ENCODE measurements around the gene HOGA1. TPM values are rescaled to one million over a fixed set of nuclear protein-coding genes. Genes with fewer than 3 reads are reported as not detected.

Gene HOGA1
- total and polyA plus RNA-seq, 2 of the 13 experiments (the other 11 are each of a cell fraction or from before 2014, with no cell fraction given): 7.6 to 19.5 TPM

DNA sequence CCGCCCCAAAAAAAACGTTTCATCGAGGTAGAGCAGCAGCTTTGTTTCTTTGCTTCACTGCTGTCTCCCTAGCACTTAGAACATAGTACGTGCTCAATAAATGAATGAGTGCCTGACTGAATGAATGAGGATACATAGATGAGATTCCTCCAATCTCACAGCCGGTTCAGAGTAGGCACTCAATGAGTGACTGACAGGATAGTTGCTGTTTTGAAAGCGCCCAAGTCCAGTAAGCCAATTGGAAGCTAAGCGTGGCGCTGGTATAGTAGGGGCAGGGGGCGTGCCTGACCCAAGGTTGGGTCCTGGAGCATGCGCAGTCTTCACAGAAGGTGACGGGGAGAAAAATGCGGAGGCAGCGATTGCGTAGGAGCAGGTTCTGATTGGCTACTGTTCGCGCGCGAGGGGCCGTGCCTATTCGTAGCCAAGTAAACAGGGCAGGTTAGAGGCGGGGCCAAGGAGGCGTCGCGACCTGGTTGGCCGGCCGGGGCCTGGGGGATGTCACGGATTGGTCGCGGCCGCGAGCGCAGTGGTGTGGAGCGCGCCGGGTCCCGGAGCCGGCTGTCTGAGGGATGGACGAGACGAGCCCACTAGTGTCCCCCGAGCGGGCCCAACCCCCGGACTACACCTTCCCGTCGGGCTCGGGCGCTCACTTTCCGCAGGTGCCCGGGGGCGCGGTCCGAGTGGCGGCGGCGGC lies 56.1 kb downstream of the HOGA1 start, which contains the start of gene PI4K2A (continued):
- no peak for TF ChIP-seq SNAI1 (CRISPR knock-in tag; IDR thresholded peaks at IDR 0.05; ENCODE audit: borderline replicate concordance)
- TF ChIP-seq, protein P1, sequence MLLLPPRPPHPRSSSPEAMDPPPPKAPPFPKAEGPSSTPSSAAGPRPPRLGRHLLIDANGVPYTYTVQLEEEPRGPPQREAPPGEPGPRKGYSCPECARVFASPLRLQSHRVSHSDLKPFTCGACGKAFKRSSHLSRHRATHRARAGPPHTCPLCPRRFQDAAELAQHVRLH (CRISPR knock-in tag; IDR thresholded peaks at IDR 0.05; ENCODE audit: borderline replicate concordance, low read depth): peak; percentile 40; the same call in 1 of the 2 replicates
- no peak for TF ChIP-seq CENPX (CRISPR knock-in tag; IDR thresholded peaks at IDR 0.05)
- TF ChIP-seq ZNF598 (CRISPR knock-in tag; IDR thresholded peaks at IDR 0.05; ENCODE audit: borderline replicate concordance): 0 out of 2 replicates have a peak, but pooled peaks have one; percentile 25
- TF ChIP-seq MTF2 (CRISPR knock-in tag; IDR thresholded peaks at IDR 0.05; ENCODE audit: borderline replicate concordance): no peak
- no peak for TF ChIP-seq ZNF564 (CRISPR knock-in tag; IDR thresholded peaks at IDR 0.05)
- TF ChIP-seq, protein P2, sequence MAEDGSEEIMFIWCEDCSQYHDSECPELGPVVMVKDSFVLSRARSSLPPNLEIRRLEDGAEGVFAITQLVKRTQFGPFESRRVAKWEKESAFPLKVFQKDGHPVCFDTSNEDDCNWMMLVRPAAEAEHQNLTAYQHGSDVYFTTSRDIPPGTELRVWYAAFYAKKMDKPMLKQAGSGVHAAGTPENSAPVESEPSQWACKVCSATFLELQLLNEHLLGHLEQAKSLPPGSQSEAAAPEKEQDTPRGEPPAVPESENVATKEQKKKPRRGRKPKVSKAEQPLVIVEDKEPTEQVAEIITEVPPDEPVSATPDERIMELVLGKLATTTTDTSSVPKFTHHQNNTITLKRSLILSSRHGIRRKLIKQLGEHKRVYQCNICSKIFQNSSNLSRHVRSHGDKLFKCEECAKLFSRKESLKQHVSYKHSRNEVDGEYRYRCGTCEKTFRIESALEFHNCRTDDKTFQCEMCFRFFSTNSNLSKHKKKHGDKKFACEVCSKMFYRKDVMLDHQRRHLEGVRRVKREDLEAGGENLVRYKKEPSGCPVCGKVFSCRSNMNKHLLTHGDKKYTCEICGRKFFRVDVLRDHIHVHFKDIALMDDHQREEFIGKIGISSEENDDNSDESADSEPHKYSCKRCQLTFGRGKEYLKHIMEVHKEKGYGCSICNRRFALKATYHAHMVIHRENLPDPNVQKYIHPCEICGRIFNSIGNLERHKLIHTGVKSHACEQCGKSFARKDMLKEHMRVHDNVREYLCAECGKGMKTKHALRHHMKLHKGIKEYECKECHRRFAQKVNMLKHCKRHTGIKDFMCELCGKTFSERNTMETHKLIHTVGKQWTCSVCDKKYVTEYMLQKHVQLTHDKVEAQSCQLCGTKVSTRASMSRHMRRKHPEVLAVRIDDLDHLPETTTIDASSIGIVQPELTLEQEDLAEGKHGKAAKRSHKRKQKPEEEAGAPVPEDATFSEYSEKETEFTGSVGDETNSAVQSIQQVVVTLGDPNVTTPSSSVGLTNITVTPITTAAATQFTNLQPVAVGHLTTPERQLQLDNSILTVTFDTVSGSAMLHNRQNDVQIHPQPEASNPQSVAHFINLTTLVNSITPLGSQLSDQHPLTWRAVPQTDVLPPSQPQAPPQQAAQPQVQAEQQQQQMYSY (CRISPR knock-in tag; IDR thresholded peaks at IDR 0.05): no peak
- no peak for TF ChIP-seq CHD2 (IDR thresholded peaks at IDR 0.05; ENCODE audit: low read depth, low read length)
- TF ChIP-seq, protein P3, sequence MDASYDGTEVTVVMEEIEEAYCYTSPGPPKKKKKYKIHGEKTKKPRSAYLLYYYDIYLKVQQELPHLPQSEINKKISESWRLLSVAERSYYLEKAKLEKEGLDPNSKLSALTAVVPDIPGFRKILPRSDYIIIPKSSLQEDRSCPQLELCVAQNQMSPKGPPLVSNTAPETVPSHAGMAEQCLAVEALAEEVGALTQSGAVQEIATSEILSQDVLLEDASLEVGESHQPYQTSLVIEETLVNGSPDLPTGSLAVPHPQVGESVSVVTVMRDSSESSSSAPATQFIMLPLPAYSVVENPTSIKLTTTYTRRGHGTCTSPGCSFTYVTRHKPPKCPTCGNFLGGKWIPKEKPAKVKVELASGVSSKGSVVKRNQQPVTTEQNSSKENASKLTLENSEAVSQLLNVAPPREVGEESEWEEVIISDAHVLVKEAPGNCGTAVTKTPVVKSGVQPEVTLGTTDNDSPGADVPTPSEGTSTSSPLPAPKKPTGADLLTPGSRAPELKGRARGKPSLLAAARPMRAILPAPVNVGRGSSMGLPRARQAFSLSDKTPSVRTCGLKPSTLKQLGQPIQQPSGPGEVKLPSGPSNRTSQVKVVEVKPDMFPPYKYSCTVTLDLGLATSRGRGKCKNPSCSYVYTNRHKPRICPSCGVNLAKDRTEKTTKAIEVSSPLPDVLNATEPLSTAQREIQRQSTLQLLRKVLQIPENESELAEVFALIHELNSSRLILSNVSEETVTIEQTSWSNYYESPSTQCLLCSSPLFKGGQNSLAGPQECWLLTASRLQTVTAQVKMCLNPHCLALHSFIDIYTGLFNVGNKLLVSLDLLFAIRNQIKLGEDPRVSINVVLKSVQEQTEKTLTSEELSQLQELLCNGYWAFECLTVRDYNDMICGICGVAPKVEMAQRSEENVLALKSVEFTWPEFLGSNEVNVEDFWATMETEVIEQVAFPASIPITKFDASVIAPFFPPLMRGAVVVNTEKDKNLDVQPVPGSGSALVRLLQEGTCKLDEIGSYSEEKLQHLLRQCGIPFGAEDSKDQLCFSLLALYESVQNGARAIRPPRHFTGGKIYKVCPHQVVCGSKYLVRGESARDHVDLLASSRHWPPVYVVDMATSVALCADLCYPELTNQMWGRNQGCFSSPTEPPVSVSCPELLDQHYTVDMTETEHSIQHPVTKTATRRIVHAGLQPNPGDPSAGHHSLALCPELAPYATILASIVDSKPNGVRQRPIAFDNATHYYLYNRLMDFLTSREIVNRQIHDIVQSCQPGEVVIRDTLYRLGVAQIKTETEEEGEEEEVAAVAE (CRISPR knock-in tag; IDR thresholded peaks at IDR 0.05; ENCODE audit: borderline replicate concordance): peak; percentile 90
- TF ChIP-seq, protein P4, sequence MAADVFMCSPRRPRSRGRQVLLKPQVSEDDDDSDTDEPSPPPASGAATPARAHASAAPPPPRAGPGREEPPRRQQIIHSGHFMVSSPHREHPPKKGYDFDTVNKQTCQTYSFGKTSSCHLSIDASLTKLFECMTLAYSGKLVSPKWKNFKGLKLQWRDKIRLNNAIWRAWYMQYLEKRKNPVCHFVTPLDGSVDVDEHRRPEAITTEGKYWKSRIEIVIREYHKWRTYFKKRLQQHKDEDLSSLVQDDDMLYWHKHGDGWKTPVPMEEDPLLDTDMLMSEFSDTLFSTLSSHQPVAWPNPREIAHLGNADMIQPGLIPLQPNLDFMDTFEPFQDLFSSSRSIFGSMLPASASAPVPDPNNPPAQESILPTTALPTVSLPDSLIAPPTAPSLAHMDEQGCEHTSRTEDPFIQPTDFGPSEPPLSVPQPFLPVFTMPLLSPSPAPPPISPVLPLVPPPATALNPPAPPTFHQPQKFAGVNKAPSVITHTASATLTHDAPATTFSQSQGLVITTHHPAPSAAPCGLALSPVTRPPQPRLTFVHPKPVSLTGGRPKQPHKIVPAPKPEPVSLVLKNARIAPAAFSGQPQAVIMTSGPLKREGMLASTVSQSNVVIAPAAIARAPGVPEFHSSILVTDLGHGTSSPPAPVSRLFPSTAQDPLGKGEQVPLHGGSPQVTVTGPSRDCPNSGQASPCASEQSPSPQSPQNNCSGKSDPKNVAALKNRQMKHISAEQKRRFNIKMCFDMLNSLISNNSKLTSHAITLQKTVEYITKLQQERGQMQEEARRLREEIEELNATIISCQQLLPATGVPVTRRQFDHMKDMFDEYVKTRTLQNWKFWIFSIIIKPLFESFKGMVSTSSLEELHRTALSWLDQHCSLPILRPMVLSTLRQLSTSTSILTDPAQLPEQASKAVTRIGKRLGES (CRISPR knock-in tag; IDR thresholded peaks at IDR 0.05; ENCODE audit: borderline replicate concordance): no peak
- TF ChIP-seq, protein P5, sequence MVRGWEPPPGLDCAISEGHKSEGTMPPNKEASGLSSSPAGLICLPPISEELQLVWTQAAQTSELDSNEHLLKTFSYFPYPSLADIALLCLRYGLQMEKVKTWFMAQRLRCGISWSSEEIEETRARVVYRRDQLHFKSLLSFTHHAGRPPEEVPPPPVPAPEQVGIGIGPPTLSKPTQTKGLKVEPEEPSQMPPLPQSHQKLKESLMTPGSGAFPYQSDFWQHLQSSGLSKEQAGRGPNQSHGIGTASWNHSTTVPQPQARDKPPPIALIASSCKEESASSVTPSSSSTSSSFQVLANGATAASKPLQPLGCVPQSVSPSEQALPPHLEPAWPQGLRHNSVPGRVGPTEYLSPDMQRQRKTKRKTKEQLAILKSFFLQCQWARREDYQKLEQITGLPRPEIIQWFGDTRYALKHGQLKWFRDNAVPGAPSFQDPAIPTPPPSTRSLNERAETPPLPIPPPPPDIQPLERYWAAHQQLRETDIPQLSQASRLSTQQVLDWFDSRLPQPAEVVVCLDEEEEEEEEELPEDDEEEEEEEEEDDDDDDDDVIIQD (CRISPR knock-in tag; IDR thresholded peaks at IDR 0.05; ENCODE audit: low read depth): peak; percentile 84
- TF ChIP-seq, protein P6, sequence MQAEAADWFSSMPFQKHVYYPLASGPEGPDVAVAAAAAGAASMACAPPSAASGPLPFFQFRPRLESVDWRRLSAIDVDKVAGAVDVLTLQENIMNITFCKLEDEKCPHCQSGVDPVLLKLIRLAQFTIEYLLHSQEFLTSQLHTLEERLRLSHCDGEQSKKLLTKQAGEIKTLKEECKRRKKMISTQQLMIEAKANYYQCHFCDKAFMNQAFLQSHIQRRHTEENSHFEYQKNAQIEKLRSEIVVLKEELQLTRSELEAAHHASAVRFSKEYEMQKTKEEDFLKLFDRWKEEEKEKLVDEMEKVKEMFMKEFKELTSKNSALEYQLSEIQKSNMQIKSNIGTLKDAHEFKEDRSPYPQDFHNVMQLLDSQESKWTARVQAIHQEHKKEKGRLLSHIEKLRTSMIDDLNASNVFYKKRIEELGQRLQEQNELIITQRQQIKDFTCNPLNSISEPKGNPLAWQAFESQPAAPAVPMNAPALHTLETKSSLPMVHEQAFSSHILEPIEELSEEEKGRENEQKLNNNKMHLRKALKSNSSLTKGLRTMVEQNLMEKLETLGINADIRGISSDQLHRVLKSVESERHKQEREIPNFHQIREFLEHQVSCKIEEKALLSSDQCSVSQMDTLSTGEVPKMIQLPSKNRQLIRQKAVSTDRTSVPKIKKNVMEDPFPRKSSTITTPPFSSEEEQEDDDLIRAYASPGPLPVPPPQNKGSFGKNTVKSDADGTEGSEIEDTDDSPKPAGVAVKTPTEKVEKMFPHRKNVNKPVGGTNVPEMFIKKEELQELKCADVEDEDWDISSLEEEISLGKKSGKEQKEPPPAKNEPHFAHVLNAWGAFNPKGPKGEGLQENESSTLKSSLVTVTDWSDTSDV (CRISPR knock-in tag; IDR thresholded peaks at IDR 0.05): no peak

Measured in HepG2 (cell line).